Left renal pelvis (tissue), 4 donors: ENCODE results near the gene KDELR1. TPM values are rescaled to one million over a fixed set of nuclear protein-coding genes. Genes with fewer than 3 reads are reported as not detected.

Source experiments
- DNase-seq, 4 donors: peaks; one replicate each; pipeline ENCODE4 v3.0.0-alpha.2; 2013; ENCODE audit warnings: low read depth in 4 of 4, low spot score in 3 of 4
- polyA plus RNA-seq, 4 donors: library from polyadenylated mRNA; unstranded; fragments of 120-200 nt; gene quantifications; one replicate each; pipeline ENCODE4 v1.2.1, GENCODE V29; 2013; ENCODE audit not compliant: insufficient read length in 4 of 4

Gene KDELR1
- polyA plus RNA-seq, 4 donors = 203 to 255 (median 230) TPM

DNA sequence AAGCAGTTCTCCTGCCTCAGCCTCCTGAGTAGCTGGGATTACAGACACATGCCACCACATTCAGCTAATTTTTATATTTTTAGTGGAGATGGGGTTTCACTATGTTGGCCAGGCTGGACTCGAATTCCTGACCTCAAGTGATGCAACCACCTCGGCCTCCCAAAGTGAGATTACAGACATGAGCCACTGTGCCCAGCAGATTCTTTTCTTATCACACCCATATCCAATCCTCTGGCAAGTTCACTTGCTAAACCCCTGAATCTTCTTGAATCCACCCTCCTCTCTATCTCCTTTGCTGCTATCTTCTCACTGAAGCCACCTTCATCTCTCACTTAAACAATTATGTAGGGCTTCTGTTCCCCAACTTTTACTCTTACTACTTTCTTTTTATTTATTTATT lies 45.2 kb downstream of the KDELR1 start:
- DNase-seq = no peak

DNA sequence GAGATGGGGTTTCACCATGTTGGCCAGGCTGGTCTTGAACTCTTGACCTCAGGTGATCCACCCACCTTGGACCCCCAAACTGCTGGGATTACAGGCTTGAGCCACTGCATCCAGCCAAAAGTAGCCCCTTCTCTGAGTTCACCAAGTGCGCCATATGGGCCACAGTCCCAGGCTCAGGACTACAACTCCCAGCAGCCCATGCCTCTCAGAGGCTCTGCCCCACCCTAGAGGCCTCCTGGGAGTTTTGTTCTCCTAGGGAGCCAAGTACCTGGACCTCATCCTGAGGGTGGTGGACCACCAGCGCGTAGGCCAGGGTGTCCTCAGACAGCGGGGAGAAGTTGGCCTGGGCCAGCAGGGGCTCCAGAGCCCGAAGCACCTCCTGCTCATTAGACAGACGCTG lies 46.5 kb downstream of the KDELR1 start:
- no peak for DNase-seq

DNA sequence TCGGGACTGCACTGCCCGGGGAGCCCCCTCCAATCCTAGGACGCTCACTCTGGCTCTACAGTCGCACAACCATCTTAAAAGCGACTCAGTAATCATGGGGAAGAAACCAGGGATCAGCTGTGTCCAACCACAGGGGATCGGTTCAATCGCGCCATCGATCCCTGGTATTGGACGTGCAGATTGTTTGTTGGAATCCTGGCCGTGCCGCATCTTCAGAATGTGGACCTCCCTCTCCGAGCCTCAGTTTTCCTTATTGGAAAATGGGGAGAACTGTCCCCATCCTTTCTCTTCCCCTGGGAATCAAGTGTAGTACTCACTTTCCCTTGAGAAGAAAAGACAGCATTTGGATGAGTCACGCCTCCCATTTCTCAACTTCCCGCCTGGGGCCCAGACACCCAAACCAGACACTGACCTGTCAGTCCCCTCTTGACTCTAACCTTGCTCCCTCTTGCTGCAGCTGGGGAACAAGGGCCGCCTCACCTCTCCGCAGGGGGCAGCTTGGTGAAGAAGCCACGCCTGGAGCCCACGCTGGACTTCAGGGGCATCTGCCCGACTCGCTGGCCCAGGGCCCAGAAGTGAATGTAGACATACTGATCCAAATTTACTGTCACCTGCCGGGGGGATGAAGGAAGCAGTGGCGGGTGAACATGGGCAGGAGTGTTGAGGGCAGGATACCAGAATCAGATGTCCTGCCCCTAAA lies 48.4 kb downstream of the KDELR1 start:
- no peak for DNase-seq

DNA sequence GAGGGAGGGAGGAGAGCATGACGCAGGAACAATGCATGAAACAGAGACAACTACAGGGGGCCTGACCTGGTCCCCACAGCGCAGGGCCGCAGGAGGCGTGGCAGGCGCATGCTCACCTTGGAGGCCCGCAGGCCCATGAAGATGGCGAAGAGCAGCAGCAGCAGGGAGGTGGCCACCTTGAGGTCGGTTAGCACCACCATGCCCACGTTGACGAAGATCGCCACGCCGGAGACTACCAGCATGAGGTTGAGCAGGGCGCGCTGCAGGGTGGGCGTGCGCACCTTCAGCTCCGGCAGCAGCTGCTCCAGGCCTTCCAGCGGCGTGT lies 49.0 kb downstream of the KDELR1 start:
- no peak for DNase-seq

DNA sequence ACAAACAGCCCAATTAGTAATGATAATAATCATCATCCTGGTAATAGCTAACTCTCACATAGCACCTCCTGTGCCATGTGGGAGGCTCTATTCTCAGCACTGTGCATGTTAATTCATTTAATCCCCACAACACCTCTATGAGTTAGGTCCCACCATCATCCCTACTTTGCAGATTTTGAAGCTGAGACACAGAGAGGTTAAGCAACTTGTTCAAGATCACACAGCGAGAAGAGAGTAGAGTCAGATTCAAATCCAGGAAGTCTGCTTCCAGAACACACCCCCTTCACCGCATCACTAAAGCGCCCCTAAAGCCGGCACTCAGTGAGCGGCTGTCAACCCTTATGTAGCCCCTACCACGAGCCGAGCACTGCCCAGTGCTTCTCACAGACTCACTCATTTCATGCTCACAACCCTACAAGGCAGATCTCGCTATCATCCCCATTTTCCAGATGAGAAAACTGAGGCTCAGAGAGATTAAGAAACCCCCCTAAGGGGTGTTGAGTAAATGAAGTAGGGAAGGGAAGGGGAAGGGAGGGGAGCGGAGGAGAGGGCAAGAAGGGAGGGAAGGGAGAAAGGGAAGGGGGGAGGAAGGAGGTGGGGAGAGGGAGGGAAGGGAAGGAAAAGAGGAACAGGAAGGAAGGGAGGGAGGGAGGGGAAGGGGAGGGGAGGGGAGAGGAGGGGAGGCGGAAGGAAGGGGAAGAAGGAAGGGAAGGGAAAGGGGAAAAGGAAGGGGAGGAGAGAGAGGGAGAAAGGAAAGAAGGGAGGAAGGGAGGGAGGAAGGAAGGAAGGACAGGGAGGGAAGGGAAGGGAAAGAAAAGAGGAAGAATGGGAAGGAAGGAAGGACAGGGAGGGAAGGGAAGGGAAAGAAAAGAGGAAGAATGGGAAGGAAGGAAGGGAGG lies 49.6 kb downstream of the KDELR1 start:
- DNase-seq = no peak

DNA sequence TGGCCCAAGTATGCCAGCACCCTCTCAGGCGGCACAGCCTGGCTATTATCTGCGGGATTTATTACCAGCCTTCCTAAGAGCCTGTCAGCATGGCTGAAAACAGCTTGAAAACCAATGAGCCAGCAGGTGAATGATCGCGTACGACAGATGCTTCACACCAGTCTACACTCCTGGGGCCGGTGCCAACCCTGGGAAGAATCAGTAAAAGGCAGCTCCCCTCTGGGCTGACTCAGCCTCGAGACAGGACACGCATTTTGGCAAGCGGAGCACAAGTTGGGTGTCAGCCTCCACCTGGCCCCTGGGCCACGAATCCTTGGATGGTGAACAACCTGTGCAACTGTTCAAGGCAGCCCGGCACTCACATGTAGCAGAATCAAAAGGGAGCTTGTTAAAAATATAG lies 50.4 kb downstream of the KDELR1 start:
- DNase-seq = no peak

DNA sequence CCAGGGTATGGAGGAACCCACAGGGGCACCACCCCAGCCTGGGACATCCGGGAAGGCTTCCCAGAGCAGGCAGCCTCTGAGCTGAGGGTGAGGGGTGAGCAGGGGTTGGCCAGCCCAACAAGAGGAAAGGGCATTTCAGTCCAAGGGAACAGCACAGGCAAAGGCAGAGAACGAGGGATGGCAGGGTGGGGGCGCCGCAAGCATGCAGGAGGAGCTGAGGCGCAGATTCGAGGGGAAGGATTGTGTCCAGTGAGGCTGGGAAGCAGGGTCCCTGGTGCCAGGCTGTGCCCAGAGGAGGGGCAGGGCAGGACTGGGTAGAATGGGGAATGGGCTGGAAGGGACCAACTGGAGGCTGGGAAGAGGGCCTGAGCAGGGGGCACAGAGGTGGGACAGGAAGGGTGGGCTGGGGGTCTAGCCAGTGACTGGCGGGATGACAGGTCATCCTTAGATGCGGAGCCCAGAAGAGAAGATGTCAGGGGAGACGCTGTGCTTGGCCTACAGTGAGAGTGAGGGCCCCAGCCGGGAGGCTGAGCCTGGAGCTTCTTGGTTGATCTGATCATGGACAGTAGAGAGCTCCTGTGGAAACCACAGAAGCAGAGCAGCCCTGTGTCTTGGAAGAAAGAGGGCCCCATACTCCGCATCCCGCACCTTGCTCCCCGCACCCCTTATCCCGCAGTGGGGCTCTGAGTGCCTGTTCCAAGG lies 52.4 kb downstream of the KDELR1 start:
- DNase-seq = no peak

DNA sequence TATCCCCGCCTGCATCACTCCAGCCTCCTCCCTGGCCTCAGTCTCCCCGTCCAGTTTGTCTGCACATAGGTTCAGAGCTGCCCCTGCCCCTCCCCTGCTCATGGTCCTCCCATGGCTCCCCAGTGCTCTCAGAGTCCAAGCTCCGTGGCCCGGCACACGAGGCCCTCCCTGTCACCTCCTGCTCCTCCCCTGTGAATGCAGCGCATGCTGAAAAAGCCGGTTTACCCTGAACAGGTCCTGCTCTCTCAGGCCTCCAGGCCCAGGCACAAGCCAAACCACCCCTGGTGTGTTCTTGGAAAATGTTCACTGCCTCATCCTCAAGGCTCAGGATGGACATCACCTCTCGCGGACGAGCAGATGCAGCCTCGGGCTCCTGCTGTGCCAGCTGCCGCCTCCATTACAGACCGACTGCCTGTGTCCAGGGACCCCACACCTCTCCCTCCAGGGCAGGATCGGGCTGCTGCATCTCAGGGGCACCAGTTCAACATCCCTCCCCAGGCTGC lies 53.0 kb downstream of the KDELR1 start:
- no peak for DNase-seq

DNA sequence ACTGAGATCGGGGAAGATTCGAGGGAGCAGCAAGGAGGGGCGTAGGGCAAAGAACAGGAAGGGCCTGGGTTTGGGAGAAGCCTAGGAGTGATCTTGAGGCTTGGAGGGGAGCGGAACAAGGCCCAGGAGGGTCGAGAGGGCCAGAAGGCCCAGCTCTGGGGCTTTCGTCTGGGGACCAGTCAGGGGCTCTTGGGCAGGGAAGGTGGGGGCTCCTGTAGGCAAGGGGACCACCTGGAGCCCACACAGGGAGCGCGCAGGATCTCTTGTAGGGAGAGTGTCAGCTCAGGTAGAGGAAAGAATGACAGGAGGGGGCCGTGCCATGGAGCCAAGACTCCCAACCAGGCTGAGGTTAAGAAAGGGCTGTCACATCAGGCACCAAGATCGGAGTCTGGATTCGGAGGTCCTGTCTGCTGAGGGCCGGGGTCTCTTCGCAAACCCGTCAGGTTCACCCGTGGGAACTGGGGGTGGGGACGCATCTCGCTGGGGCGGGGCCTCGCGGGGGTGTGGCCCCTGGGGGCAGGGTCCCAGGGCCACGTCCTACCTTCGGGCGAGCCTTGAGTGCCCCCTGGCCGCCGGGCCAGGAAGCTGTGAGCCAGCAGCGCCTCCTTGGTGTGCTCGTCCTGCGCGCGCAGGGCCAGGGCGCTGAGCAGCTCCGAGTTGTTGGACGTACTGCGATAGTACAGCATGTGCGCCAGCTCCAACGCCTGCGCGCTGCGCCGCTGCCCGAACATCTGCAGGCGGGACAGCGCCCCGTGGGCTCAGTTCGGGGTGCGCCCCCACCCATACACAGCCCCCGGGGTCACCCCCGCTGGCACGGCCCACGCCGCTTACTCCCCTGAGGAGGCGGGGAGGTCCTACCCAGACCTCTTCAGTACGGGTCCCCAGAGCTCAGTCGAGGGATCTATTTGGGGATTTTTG lies 57.6 kb downstream of the KDELR1 start:
- peak in 2 of 4 donors; percentile 72 to 74 for DNase-seq

DNA sequence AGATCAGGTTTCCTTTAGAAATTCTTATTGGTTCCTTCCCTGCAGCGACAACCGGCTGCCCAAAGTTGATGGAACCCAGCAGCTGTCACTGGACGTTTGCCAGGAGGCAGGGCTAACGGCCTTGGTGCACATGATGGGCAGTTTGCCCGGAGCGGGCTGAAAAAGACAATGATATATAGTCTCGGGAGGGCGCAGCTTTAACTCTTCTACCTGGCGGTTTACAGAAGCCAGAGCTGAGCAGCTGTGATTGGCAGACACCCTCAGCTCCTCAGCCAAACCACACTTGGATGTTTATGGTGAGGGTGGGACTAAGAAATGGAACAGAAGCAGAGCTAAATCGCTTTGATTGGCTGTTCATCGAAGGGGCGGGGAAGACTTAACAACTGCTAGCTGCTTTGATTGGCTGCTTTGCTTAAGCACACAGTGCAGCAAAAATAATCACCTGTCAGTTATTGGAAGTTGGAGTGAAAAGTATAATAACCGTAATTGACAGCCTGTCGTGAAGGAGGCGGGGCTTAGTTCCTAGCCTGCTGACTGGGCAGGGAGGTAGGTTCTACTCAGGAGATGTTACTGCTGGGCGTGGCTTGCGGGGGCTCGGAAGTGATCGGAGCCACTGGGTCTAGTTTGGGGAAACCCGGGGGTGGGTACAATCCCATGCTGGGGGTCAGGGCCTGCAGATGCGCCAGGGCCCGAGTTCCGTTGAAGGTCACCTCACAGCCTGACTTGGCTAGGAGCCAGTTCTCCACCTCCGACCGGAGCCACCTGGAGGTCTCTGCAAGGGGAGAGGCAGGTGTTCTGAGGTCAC lies 58.5 kb downstream of the KDELR1 start:
- peak; percentile 87 to 96 (median 90) for DNase-seq

Other genes starting within 250 kb of the KDELR1 start
- 10 to 100 TPM; 45.5 to 69.6 (median 60.7) TPM for gene LIG1, start 221.2 kb downstream of the KDELR1 start, polyA plus RNA-seq
- gene ZSWIM9, start 220.9 kb downstream of the KDELR1 start, polyA plus RNA-seq = 10 to 100 TPM in 2 of 4 donors, 1 to 10 TPM in 2; 6.8 to 11.4 (median 9.3) TPM
- 10 to 100 TPM; 52.7 to 63.3 (median 56.4) TPM for gene CARD8, start 135.6 kb downstream of the KDELR1 start, polyA plus RNA-seq
- gene ZNF114, start 121.5 kb downstream of the KDELR1 start, polyA plus RNA-seq = 1 to 10 TPM; 5.1 to 7.8 (median 6.7) TPM
- 100 to 1,000 TPM in 1 of 4 donors, 10 to 100 TPM in 3; 68.5 to 190 (median 82.6) TPM for gene EMP3, start 66.0 kb downstream of the KDELR1 start, polyA plus RNA-seq
- gene TMEM143, start 27.6 kb downstream of the KDELR1 start, polyA plus RNA-seq = 10 to 100 TPM in 3 of 4 donors, 1 to 10 TPM in 1; 4.0 to 14.2 (median 11.8) TPM
- under 1 TPM; 0.14 to 0.44 (median 0.33) TPM for gene SYNGR4, start 27.2 kb downstream of the KDELR1 start, polyA plus RNA-seq
- gene GRIN2D, start 2.1 kb upstream of the KDELR1 start, polyA plus RNA-seq = 1 to 10 TPM in 1 of 4 donors, under 1 TPM in 3; 0.54 to 2.2 (median 0.67) TPM
- 10 to 100 TPM; 18.0 to 28.1 (median 24.7) TPM for gene GRWD1, start 54.4 kb upstream of the KDELR1 start, polyA plus RNA-seq
- 1 to 10 TPM in 1 of 4 donors, under 1 TPM in 3; 0.54 to 1.2 (median 0.85) TPM for gene KCNJ14, start 64.0 kb upstream of the KDELR1 start, polyA plus RNA-seq
- 100 to 1,000 TPM in 1 of 4 donors, 10 to 100 TPM in 3; 72.4 to 106 (median 78.0) TPM for gene CYTH2, start 77.8 kb upstream of the KDELR1 start, polyA plus RNA-seq
- gene LMTK3, start 120.3 kb upstream of the KDELR1 start, polyA plus RNA-seq = 1 to 10 TPM in 3 of 4 donors, under 1 TPM in 1; 0.41 to 5.3 (median 2.0) TPM
- gene SULT2B1, start 160.6 kb upstream of the KDELR1 start, polyA plus RNA-seq = under 1 TPM; 0.10 to 0.60 (median 0.39) TPM
- gene SPACA4, start 215.2 kb upstream of the KDELR1 start, polyA plus RNA-seq = under 1 TPM in 1 of 4 donors, not detected in 3; 0.15 TPM
- 1 to 10 TPM in 2 of 4 donors, under 1 TPM in 1, not detected in 1; 0.79 to 3.4 (median 1.9) TPM for gene FAM83E, start 223.5 kb upstream of the KDELR1 start, polyA plus RNA-seq
- gene RPL18, start 227.6 kb upstream of the KDELR1 start, polyA plus RNA-seq = 1,000 to 10,000 TPM; 1,033 to 1,349 (median 1,082) TPM
- gene SPHK2, start 228.0 kb upstream of the KDELR1 start, polyA plus RNA-seq = 10 to 100 TPM in 3 of 4 donors, 1 to 10 TPM in 1; 8.4 to 34.8 (median 17.7) TPM
- gene DBP, start 245.8 kb upstream of the KDELR1 start, polyA plus RNA-seq = 10 to 100 TPM in 3 of 4 donors, 1 to 10 TPM in 1; 9.8 to 17.3 (median 13.9) TPM